SU-DHL-6 (cell line): ENCODE results near the gene CERK.

ENCODE experiments used
- H2AFZ ChIP-seq: fragments of 200-600 bp; sonication (generic); 2 replicates; pipeline ENCODE4 v1.6.1; 2014; ENCODE audit warnings: low read depth, mild to moderate bottlenecking, moderate library complexity, mixed read lengths, antibody characterized with exemption, low read length; ENCODE audit not compliant: severe bottlenecking
- H3F3A ChIP-seq: fragments of 200-600 bp; shearing (Covaris generic); 2 replicates; pipeline ENCODE4 v1.6.0; 2016; ENCODE audit warnings: antibody characterized with exemption, mild to moderate bottlenecking; ENCODE audit not compliant: insufficient read depth
- H3K27ac ChIP-seq: fragments of 200-600 bp; sonication (generic); 2 replicates; pipeline ENCODE4 v1.5.1; 2016; ENCODE audit warnings: low read depth, mild to moderate bottlenecking, low read length, moderate library complexity, mixed read lengths
- H3K27me3 ChIP-seq: fragments of 200-600 bp; sonication (generic), shearing (Covaris generic); 2 replicates; pipeline ENCODE4 v1.6.0; 2014; ENCODE audit warnings: mild to moderate bottlenecking, low read length
- H3K36me3 ChIP-seq: fragments of 200-600 bp; sonication (generic); 2 replicates; pipeline ENCODE4 v1.6.1; 2014; ENCODE audit warnings: mild to moderate bottlenecking, low read length, mixed read lengths
- H3K4me2 ChIP-seq: fragments of 300-600, 200-600 bp; shearing (Covaris generic), sonication (generic); 2 replicates; pipeline ENCODE4 v1.6.0; 2014; ENCODE audit warnings: low read length, low read depth, mild to moderate bottlenecking; ENCODE audit not compliant: poor library complexity, severe bottlenecking
- H3K4me3 ChIP-seq: fragments of 200-600 bp; sonication (generic); 2 replicates; pipeline ENCODE4 v1.5.1; 2014; ENCODE audit warnings: antibody characterized with exemption, low read length, mild to moderate bottlenecking, mixed read lengths; ENCODE audit not compliant: insufficient read depth, poor library complexity, severe bottlenecking
- H3K79me2 ChIP-seq: fragments of 200-600 bp; sonication (generic); 2 replicates; pipeline ENCODE4 v1.6.1; 2014; ENCODE audit warnings: mild to moderate bottlenecking, low read length, moderate library complexity; ENCODE audit not compliant: insufficient read depth
- H3K9ac ChIP-seq: fragments of 200-600 bp; sonication (generic); 2 replicates; pipeline ENCODE4 v1.7.0; 2014; ENCODE audit warnings: mild to moderate bottlenecking, low read length
- H3K9me2 ChIP-seq: fragments of 200-600 bp; sonication (generic); replicated peaks from 2 replicates; pipeline ENCODE4 v1.6.1; 2014; ENCODE audit warnings: low read length; ENCODE audit not compliant: insufficient read depth
- H3K9me3 ChIP-seq: fragments of 200-600 bp; sonication (generic); 2 replicates; pipeline ENCODE4 v1.6.1; 2014; ENCODE audit warnings: low read length, mixed read lengths; ENCODE audit not compliant: insufficient read depth
- H4K20me1 ChIP-seq: fragments of 200-600 bp; sonication (generic); 2 replicates; pipeline ENCODE4 v1.6.1; 2014; ENCODE audit warnings: low read depth, mild to moderate bottlenecking, antibody characterized with exemption, low read length, moderate library complexity, mixed read lengths
- EZH2phosphoT487 ChIP-seq: fragments of 200-600 bp; sonication (generic), shearing (Covaris generic); conservative IDR thresholded peaks from 2 replicates; pipeline ENCODE4 v1.6.1; 2018; ENCODE audit warnings: mild to moderate bottlenecking, antibody characterized with exemption, low read length, moderate library complexity, mixed read lengths
- TF ChIP-seq, protein P1 (sequence below): fragments of 200-600 bp; sonication (generic); IDR thresholded peaks from one replicate; pipeline ENCODE4 v1.5.1; 2017; ENCODE audit warnings: antibody characterized with exemption, mild to moderate bottlenecking, low read length, moderate library complexity; ENCODE audit not compliant: insufficient read depth, poor library complexity, severe bottlenecking

The CERK gene

DNA sequence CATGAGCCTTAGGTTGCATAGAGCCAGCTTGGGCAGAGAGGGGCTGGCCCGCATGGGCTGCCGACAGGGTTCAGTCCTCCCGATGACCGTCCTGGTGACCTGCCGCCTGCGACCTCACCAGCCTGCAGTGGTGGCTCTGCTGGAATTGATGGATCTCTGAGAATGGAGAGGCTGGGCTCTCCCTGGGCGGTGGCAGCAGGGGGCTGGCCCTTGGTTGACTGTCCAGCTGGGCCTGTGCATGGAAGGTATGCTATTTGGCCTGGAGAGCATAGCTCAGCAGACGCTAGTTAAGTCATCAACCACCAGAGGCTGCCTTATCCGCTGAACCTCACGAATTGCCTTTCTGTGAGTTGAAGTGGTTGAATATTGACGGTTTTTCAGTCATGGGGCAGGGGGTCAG is 98.2 kb downstream of the CERK start:
- Histone ChIP-seq H3F3A (no peaks in the 10 kb centered on the region), H3K4me3 (no peak overlapping the region), H4K20me1 (no peaks in the 10 kb centered on the region)

DNA sequence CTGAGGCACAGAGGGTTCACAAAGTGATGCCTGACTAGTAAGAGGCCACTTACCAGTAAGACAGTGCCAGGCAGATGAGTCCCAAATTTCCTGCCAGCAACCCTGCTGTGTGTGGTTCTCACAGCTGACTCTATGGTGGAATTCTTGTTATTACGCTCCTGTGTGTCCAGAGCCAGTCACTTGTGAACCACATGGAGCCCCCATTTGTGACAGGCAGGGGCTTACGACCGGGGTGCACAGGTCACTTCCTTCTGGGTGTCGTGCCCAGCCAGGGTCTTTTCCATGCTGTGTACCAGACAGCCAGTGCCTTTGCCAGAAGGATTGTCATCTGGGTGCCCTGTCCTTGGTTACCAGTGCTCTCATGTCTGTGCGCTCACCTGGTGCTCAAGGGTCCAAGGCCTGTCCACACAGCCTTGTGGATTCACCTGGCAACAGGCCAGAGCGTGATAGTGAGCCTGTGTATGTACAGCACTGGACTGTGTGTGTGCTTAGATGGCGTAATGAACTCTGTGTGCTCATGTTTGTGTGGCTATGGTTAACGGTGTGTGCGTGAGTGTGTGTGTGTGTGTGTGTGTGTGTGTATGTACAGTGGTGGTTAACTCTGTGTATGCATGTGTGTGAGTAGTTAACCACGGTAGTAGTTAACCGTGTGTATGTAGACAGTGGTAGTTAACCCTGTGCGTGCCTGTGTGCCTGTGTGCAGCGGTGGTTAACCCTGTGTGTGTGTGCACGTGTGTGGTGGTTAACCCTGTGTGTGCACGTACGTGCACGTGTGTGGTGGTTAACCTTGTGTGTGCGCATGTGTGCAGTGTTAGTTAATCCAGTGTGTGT is 99.2 kb downstream of the CERK start:
- H3K4me2 ChIP-seq = no peak overlapping the region
- H3K9ac ChIP-seq = no peak overlapping the region
- H3K4me3 ChIP-seq = no peak overlapping the region
- no peak for TF ChIP-seq EZH2phosphoT487
- TF ChIP-seq, protein P1, sequence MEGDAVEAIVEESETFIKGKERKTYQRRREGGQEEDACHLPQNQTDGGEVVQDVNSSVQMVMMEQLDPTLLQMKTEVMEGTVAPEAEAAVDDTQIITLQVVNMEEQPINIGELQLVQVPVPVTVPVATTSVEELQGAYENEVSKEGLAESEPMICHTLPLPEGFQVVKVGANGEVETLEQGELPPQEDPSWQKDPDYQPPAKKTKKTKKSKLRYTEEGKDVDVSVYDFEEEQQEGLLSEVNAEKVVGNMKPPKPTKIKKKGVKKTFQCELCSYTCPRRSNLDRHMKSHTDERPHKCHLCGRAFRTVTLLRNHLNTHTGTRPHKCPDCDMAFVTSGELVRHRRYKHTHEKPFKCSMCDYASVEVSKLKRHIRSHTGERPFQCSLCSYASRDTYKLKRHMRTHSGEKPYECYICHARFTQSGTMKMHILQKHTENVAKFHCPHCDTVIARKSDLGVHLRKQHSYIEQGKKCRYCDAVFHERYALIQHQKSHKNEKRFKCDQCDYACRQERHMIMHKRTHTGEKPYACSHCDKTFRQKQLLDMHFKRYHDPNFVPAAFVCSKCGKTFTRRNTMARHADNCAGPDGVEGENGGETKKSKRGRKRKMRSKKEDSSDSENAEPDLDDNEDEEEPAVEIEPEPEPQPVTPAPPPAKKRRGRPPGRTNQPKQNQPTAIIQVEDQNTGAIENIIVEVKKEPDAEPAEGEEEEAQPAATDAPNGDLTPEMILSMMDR = no peak
- no peaks in the 10 kb centered on the region for H3K36me3 ChIP-seq
- H3K27ac ChIP-seq = no peak overlapping the region
- H3K27me3 ChIP-seq = no peaks in the 10 kb centered on the region
- no peaks in the 10 kb centered on the region for H3F3A ChIP-seq
- H3K9me2 ChIP-seq = no peaks in the 10 kb centered on the region
- no peaks in the 10 kb centered on the region for H4K20me1 ChIP-seq
- no peaks in the 10 kb centered on the region for H3K9me3 ChIP-seq
- H3K79me2 ChIP-seq = no peaks in the 10 kb centered on the region
- no peak overlapping the region for H2AFZ ChIP-seq

More for the DNA sequence above, 98.2 kb downstream of the CERK start:
- Histone ChIP-seq H3K9me3 (no peaks in the 10 kb centered on the region), H3K9ac (no peak overlapping the region), H3K9me2 (no peaks in the 10 kb centered on the region), H3K4me2 (no peak overlapping the region), H3K27ac (no peak overlapping the region), H3K36me3 (no peaks in the 10 kb centered on the region), H3K27me3 (no peaks in the 10 kb centered on the region), H3K79me2 (no peaks in the 10 kb centered on the region), H2AFZ (no peak overlapping the region)
- TF ChIP-seq, protein P1 = no peak
- TF ChIP-seq EZH2phosphoT487 = no peak

DNA sequence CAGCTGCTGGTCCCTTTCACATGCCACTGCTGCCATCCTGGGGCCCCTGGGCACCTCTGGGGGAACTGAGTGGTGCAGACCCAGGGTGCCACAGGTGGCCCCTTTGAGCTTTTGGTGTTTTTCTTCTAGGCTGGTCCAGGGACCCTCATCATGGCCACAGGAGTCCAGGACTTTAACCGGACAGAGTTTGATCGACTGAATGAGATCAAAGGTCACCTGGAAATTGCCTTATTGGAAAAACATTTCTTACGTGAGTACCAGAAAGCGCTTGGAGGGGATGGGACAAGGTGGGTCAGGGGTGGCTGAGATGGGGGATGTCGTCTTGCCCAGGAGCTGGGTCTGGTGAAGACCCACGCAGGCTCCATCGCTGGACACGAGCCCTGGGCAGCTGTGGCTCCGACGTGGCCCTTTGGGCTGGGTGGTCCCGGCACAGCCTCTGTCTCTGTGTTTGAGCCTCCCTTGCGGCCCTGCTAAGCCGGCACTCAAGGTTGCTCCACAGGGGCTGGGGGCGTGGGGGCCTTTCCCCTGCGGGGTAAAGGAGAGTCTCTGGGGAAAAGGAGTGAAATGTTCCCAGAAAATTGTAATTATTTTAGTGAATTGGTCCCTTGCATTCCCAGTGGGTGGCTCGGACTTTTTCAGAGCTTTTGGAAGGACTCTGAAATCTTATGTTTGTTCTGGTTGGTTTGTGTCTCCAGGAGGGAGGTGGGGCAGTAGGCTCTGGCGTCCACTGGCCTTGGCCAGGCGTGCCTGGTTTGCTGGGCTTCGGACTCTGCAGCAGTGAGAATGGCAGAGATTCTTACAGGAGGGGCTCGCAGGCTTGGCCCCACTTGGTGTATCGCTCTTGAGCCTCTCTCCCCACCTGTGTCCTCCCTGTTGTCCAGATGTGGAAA is 100.1 kb downstream of the CERK start:
- H3K36me3 ChIP-seq = no peaks in the 10 kb centered on the region
- H3K4me3 ChIP-seq = no peak overlapping the region
- no peaks in the 10 kb centered on the region for H3K27me3 ChIP-seq
- H3K9me2 ChIP-seq = no peaks in the 10 kb centered on the region
- H3F3A ChIP-seq = no peaks in the 10 kb centered on the region
- no peak overlapping the region for H3K9ac ChIP-seq
- H4K20me1 ChIP-seq = no peaks in the 10 kb centered on the region
- no peaks in the 10 kb centered on the region for H3K9me3 ChIP-seq
- H3K79me2 ChIP-seq = no peaks in the 10 kb centered on the region
- no peak overlapping the region for H2AFZ ChIP-seq
- TF ChIP-seq EZH2phosphoT487 = no peak
- TF ChIP-seq, protein P1 = no peak
- H3K27ac ChIP-seq = no peak overlapping the region
- no peak overlapping the region for H3K4me2 ChIP-seq
